OCI-LY1 (cell line): ENCODE results near the gene KPNA5.

ENCODE experiments used
- CTCF ChIP-seq: fragments of 200-600 bp; sonication (generic), shearing (Covaris generic); IDR thresholded peaks from 2 replicates; pipeline ENCODE4 v1.5.1; 2017; ENCODE audit warnings: mild to moderate bottlenecking, antibody characterized with exemption, low read length, moderate library complexity, mixed read lengths
- EZH2 ChIP-seq: fragments of 200-600 bp; sonication (generic), shearing (Covaris generic); IDR thresholded peaks from 2 replicates; pipeline ENCODE4 v1.8.0; 2017; ENCODE audit warnings: borderline replicate concordance, mixed run types, mild to moderate bottlenecking, antibody characterized with exemption, low read length, moderate library complexity, mixed read lengths

GRCh38 chr6:116672306-116672705 is 8.7 kb upstream of the KPNA5 start:
- TF ChIP-seq CTCF (no peak), EZH2 (no peak)
